Body of pancreas (tissue), 4 donors: ENCODE results near the gene BNIP2. TPM values are rescaled to one million over a fixed set of nuclear protein-coding genes. Genes with fewer than 3 reads are reported as not detected.
A peak's percentile ranks its signal among the peaks of the same experiment; 100 is the strongest.

Experiments
- ATAC-seq: fragments of 150-250 bp; one replicate; pipeline ENCODE4 v1.9.1; 2016
- DNase-seq, 4 donors: peaks; one replicate each; pipeline ENCODE4 v3.0.0-alpha.2; 2019
- H3K27ac ChIP-seq, 4 donors: fragments of 200-600 bp; sonication (generic); 1 replicate in 3 of 4; 2 replicates in 1 of 4; pipeline versions ENCODE4 v1.5.1 to v1.6.1; 2016 to 2019; ENCODE audit warnings: mild to moderate bottlenecking in 1 of 4, mixed read lengths in 1 of 4, moderate library complexity in 1 of 4
- H3K27me3 ChIP-seq, 2 donors: fragments of 200-600 bp; sonication (generic); one replicate each; pipeline ENCODE4 v1.6.0; 2016; ENCODE audit warnings: mild to moderate bottlenecking in 1 of 2
- H3K36me3 ChIP-seq, 2 donors: fragments of 200-600 bp; sonication (generic); replicated peaks in 1 of 2; 2 replicates each; pipeline ENCODE4 v1.5.1; 2016; ENCODE audit warnings: low read depth in 2 of 2; ENCODE audit not compliant: insufficient read depth in 1 of 2
- H3K4me1 ChIP-seq: fragments of 200-600 bp; sonication (generic); one replicate; pipeline ENCODE4 v1.6.0; 2016
- H3K4me3 ChIP-seq, 2 donors: fragments of 200-600 bp; sonication (generic); 1 replicate in 1 of 2; 2 replicates in 1 of 2; pipeline ENCODE4 v1.5.1; 2016 to 2019
- H3K9me3 ChIP-seq, 3 donors: fragments of 200-600 bp; sonication (generic); 1 replicate in 2 of 3; 2 replicates in 1 of 3; pipeline ENCODE4 v1.5.1; 2016
- POLR2A ChIP-seq, 3 donors: fragments of 450-650 bp; IDR thresholded peaks; one replicate each; pipeline ENCODE4 v1.6.1; 2016; ENCODE audit warnings: antibody characterized with exemption in 3 of 3, mild to moderate bottlenecking in 2 of 3
- WGBS, 2 donors: methylation state at CpG; one replicate each; pipeline ENCODE4 v1.1.5; 2017; 5-methylcytosine and 5-hydroxymethylcytosine counted together
- intact Hi-C: fragments of 100-400 bp; cut with DNase I; formaldehyde crosslinking; loops from one replicate; pipeline ENCODE4 v1.15.1; 2023
- total RNA-seq, 2 donors: library from RNA; depleted of rRNA; stranded (reverse); fragments of >200 nt; gene quantifications; one replicate each; pipeline ENCODE4 v1.1.0, GENCODE V29; 2016
- TF ChIP-seq, protein P1 (sequence below), 7 experiments: fragments of 450-650 bp in 4 of 7; fragments of 200-600 bp in 3 of 7; sonication (generic) in 3 of 7; IDR thresholded peaks; one replicate each; pipeline ENCODE4 v1.5.1; 2016 to 2019; ENCODE audit warnings: antibody characterized with exemption in 7 of 7

The BNIP2 gene
- total RNA-seq, 2 donors from 2014 or later = 44.2 to 91.1 TPM

DNA sequence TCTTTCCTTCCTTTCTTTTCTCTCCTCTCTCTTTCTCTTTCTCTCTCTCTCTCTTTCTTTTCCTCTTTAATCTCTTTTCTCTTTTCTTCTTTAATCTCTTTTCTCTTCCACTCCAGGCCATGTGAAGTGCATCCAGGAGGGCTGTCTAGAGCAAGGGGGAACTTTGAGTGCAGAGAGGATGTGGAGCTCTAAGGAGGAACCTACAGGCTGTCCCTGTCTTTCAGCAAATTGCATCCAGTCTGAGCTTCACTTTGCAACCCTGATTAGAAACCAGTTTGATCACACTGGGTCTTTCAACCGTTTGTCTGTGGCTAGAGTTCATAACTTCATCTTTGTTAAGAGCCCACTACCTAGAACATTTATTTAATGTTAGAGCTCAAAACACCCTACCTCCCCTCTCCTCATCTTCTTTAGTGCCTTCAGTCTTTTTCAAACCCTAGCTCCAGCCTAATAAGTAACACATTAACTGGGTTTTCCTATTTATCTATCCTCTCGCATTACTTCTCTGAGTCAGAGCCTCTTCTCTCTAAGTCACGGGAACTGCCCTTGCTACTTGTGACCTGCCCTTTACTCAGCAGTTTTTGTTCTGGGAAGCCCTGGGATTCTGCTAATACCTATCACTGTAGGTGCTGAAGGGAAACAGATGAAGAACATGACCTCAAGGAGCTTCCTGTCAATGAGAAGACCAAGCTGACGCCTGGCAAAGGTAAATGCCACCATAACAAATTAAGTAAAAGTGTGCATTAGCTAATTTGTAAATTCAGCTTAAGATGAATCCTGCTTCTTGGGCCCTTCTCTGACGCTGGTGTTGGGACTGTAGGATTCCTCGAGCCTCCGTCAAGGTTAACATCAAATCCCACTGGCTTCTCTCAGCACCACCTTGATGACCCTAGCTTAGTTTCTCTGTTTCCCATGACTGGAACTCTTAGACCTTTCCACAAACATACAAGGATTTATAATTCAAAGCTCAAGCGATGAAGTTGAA, 77.6 kb downstream of the BNIP2 start, which contains the start of gene GCNT3:
Gene GCNT3, plus strand, starts transcription at position 508 of the 985 bp plus-strand sequence. CDS start 6,456 bp downstream, outside the sequence.
- peaks cover 10% of the 10 kb centered on the region for H3K4me1 ChIP-seq
- H3K9me3 ChIP-seq = no peaks in the 10 kb centered on the region
- TF ChIP-seq POLR2A (IDR thresholded peaks at IDR 0.05) = no peak
- TF ChIP-seq, protein P1, sequence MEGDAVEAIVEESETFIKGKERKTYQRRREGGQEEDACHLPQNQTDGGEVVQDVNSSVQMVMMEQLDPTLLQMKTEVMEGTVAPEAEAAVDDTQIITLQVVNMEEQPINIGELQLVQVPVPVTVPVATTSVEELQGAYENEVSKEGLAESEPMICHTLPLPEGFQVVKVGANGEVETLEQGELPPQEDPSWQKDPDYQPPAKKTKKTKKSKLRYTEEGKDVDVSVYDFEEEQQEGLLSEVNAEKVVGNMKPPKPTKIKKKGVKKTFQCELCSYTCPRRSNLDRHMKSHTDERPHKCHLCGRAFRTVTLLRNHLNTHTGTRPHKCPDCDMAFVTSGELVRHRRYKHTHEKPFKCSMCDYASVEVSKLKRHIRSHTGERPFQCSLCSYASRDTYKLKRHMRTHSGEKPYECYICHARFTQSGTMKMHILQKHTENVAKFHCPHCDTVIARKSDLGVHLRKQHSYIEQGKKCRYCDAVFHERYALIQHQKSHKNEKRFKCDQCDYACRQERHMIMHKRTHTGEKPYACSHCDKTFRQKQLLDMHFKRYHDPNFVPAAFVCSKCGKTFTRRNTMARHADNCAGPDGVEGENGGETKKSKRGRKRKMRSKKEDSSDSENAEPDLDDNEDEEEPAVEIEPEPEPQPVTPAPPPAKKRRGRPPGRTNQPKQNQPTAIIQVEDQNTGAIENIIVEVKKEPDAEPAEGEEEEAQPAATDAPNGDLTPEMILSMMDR (IDR thresholded peaks at IDR 0.05) = no peak
- H3K27ac ChIP-seq = peak within 1 kb of the TSS in 2 of 4 donors; percentile 52 to 63
- no peak within 1 kb of the TSS for H3K4me3 ChIP-seq
- no peaks in the 10 kb centered on the region for H3K27me3 ChIP-seq
- ATAC-seq = peak; percentile 74
- peak in 3 of 4 donors; percentile 20 to 37 (median 23) for DNase-seq
- no peaks in the 10 kb centered on the region for H3K36me3 ChIP-seq
- 49 to 56% methylated on average over 8 of the region's 8 CpGs for WGBS, 2 donors
- intact Hi-C loops = no loop called here

- H3K27me3 ChIP-seq = no peaks in the 10 kb centered on the region
- H3K9me3 ChIP-seq = no peaks in the 10 kb centered on the region
- ATAC-seq (no peak), DNase-seq (no peak)
- no peaks in the 10 kb centered on the region for H3K36me3 ChIP-seq
- no peak overlapping the region for H3K27ac ChIP-seq
- no peak for TF ChIP-seq POLR2A (IDR thresholded peaks at IDR 0.05)
- TF ChIP-seq, protein P1 (IDR thresholded peaks at IDR 0.05) = no peak
- 76 to 89% methylated on average over 6 of the region's 7 CpGs for WGBS, 2 donors
- H3K4me3 ChIP-seq = no peak overlapping the region
- peaks cover 10% of the 10 kb centered on the region for H3K4me1 ChIP-seq
- intact Hi-C loops = no loop called here
Measured at GRCh38 chr15:59609730-59610712, 79.1 kb downstream of the BNIP2 start.

Other genes with a start within 250 kb of the BNIP2 start
- 1 to 10 TPM in 1 of 2 donors, under 1 TPM in 1; 0.66 to 1.3 TPM for gene GCNT3, start 77.5 kb downstream of the BNIP2 start, total RNA-seq
- 10 to 100 TPM in 1 of 2 donors, 1 to 10 TPM in 1; 9.1 to 10.2 TPM for gene GTF2A2, start 31.8 kb downstream of the BNIP2 start, total RNA-seq